ENCODE results near the gene NUTM1.
"Not testable (repeated sequence)": the region's sequence is repeated elsewhere in the genome, so short reads cannot be mapped to it uniquely, and the experiment has no call there.

Gene NUTM1

DNA sequence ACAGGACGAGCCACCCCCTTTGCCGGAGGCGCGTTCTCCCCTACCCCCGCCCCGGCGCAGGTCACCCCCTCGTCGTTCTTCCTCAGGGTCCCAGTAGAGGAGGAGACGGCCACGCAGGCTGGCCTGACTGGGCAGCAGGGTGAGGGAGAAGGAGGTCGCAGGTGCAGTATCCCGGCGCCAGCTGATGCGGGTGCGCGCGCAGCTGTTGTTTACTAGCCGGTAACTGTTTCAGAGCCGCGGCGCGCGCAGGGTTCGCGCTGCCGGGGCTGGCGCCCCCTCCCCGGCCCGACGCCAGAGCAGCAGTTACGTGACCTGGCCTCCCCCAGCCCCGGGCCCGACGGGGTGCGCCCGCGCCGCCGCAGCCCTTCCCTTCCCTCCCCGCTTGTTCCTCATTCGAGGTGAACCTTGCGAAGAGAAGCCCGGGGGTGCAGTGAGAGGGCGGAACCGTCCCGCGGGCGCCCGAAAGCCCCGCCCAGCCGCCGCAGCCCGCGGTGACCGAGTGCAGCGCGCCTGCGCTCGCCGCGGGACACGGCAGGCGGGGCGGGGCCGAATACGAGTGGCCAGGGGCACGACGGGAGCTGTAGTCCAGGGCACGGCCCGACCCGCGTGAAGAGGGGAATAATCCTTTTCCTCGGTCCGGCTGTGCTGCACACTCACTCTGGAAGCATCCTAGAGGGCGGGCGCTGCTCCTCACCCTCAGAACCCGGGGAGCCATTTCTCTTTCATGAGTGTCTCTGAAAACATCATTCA, 5.4 kb upstream of the NUTM1 start, which contains the start of gene SLC12A6:
SLC12A6 (minus strand) TSS at position 225 of the 750 bp plus-strand sequence. CDS start 1,101 bp downstream, outside the sequence.
- peak; percentile 87 to 89 for DNase-seq (ENCODE audit: low read depth in 2 of 2)

DNA sequence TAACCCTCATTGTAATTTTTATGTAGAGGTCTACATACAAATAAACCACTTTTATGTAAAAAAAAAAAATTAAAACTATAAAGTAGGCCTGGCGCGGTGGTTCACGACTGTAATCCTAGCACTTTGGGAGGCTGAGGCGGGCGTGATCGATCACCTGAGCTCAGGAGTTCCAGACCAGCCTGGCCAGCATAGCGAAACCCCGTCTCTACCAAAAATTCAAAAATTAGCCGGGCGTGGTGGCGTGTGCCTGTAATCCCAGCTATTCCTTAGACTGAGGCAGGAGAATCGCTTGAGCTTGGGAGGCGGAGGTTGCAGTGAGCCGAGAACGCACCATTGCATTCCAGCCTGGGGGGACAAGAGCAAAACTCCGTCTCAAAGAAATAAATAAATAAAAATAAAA, 4.8 kb upstream of the NUTM1 start:
- no peak for DNase-seq (ENCODE audit: low read depth in 2 of 2)

GRCh38 chr15:34339946-34340345, 3.2 kb upstream of the NUTM1 start:
- DNase-seq (ENCODE audit: low read depth in 2 of 2): no peak

- no peak for DNase-seq (ENCODE audit: low read depth in 2 of 2)
These were observed 1.5 kb upstream of the NUTM1 start for GRCh38 chr15:34341381-34342212.

- not testable (repeated sequence) for DNase-seq (ENCODE audit: low read depth in 2 of 2)
These were observed 840 bp upstream of the NUTM1 start for GRCh38 chr15:34342213-34342736.

DNA sequence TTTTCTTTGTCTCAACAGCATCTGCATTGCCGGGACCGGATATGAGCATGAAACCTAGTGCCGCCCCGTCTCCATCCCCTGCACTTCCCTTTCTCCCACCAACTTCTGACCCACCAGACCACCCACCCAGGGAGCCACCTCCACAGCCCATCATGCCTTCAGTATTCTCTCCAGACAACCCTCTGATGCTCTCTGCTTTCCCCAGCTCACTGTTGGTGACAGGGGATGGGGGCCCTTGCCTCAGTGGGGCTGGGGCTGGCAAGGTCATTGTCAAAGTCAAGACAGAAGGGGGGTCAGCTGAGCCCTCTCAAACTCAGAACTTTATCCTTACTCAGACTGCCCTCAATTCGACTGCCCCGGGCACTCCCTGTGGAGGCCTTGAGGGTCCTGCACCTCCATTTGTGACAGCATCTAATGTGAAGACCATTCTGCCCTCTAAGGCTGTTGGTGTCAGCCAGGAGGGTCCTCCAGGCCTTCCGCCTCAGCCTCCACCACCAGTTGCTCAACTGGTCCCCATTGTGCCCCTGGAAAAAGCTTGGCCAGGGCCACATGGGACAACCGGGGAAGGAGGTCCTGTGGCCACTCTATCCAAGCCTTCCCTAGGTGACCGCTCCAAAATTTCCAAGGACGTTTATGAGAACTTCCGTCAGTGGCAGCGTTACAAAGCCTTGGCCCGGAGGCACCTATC, 5.0 kb downstream of the NUTM1 start:
- no peak for DNase-seq (ENCODE audit: low read depth in 2 of 2)

DNA sequence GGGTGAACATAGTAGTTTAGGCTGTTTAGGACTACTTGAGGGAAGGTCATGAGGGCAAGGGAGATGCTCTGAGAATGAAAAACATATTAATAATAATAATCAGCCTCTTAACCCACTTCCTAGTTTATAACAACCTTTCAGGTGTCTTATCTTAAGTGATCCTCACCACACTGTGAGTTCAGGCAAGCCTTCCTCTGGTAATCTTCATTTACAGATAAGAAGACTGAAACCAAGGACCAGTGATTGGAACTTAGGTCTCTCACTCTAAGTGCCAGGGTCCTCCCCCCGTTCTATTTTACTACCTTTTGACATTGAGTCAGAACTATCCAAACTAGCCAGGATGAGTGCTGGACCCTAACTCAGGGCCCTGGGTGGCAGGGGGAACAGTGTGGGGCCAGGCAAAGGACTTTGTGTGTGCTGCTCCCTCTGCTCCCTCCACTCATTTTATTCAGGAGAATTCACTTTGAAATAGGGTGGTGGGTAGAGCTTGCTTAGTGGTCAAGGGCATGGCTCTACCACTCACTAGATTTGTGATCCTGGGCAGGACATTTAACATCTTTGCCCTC, 5.7 kb downstream of the NUTM1 start:
- no peak for DNase-seq (ENCODE audit: low read depth in 2 of 2)

DNA sequence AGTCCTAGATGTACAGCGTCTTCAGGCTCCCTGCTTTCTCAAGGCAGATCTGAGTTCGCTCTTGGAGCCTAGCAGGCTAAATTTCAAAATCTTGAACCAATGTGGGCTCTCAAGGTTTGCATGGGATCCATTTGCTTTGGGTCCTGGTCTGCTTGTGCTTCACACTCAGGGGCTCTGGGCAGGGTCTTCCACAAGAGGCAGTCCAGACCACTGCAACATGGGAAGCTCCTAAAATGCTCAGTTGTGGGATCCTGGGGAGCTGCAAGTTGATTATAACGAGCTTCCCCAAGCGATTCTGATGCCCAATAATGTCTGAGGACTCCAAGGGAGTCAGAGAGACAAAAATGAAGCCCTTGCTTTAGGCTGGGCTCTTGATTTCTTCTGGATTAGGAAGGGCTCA, 6.7 kb downstream of the NUTM1 start:
- DNase-seq (ENCODE audit: low read depth in 2 of 2): no peak

GRCh38 chr15:34352996-34353395, 9.9 kb downstream of the NUTM1 start:
- not testable (repeated sequence) for DNase-seq (ENCODE audit: low read depth in 2 of 2)

DNA sequence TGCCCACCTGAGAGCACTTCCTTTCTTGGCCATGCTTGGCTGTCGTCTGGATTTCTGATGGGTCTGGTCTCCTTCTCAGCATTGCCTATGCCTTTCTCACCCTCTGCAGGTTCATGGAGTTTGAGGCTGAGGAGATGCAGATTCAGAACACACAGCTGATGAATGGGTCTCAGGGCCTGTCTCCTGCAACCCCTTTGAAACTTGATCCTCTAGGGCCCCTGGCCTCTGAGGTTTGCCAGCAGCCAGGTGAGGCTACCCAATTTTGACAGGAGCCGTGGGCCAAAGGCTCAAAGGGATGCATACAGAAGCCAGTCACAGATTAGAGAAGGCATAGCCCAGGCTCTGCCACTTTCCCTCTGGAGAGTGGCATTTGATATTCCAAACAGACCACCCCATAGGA, 10.5 kb downstream of the NUTM1 start:
- no peak for DNase-seq (ENCODE audit: low read depth in 2 of 2)

- no peak for DNase-seq (ENCODE audit: low read depth in 2 of 2)
These were observed 11.2 kb downstream of the NUTM1 start for GRCh38 chr15:34354286-34354685.

- no peak for DNase-seq (ENCODE audit: low read depth in 2 of 2)
These were observed 12.1 kb downstream of the NUTM1 start for GRCh38 chr15:34355241-34355640.

DNA sequence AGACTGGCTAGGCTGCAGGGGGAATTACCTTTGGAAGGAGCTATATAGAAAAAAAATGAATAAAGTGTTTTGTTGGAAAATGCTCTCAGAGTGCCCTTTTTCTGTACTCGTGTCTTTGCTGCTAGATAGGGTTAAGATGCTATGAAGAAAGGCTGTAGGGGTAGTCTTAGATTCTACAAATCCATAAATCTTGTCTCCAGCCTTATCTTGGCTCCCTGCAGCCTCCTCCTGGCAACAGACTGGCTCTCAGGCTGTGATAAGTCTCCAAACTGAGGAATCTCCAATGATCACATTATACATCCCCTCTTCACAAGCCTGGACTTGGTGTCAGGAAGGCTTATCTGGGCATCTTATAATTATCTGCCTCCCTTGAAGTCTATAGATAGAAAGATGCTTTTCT, 14.5 kb downstream of the NUTM1 start:
- no peak for DNase-seq (ENCODE audit: low read depth in 2 of 2)

DNA sequence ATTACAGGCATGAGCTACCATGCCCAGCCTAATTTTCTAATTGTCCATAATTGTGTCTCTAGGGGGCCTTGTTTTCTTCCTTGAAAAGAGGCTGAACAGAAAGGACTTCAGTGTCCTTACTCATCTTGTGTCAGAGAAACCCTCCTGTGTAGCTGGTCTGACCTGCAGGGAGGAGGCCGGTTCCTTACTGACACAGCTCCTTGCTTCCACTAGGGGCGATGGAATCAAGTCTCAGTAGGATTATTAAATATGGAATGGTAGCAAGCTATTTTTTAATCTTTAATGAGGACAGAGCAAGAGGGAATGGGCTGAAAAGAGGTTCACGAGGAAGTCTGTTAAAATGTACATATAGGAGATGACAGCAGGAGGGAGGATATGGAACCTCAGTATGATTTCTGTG, 15.3 kb downstream of the NUTM1 start:
- DNase-seq (ENCODE audit: low read depth in 2 of 2): no peak

GRCh38 chr15:34358948-34359347, 15.8 kb downstream of the NUTM1 start:
- DNase-seq (ENCODE audit: low read depth in 2 of 2): no peak

DNA sequence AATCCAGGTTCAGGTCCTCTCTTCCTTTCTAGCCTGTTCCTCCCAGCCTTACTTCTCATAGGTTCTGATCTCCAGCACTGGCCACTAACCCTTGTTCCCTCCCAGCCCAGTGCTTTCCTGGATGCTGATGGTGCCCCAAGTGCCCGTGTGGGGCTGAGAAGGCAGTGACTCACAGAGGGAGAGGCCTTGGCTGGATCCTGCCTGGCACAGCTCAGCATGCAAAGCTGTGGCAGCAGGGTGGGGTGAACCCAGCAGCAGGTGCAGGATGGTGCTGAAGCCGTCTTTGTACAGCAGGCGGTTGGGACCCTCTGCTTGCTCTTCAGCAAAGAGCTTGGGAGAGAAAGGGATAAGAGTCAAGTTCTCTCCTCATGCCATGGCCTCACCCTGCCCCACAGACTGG, 16.3 kb downstream of the NUTM1 start:
- no peak for DNase-seq (ENCODE audit: low read depth in 2 of 2)

GRCh38 chr15:34360298-34360697, 17.2 kb downstream of the NUTM1 start:
- DNase-seq (ENCODE audit: low read depth in 2 of 2): no peak

DNA sequence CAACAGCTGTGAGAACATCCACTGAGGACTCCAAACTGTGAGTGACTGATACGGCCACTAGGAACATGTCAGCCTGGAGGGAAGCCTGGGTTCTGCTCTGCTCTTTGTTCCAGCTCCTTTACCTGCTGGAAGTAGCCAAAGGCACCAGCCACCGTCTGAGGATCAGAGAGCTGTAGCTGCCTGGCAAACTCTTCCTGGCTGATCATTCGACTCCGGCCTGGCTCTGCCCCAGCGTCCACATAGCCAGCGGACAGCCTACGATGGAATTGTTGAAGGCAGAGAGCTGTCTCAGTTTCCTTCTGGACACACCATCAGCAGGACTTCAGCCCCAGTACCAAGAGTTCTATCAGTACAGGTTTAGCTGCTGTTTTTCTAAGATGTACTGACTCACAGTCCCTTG, 18.2 kb downstream of the NUTM1 start:
- no peak for DNase-seq (ENCODE audit: low read depth in 2 of 2)

DNA sequence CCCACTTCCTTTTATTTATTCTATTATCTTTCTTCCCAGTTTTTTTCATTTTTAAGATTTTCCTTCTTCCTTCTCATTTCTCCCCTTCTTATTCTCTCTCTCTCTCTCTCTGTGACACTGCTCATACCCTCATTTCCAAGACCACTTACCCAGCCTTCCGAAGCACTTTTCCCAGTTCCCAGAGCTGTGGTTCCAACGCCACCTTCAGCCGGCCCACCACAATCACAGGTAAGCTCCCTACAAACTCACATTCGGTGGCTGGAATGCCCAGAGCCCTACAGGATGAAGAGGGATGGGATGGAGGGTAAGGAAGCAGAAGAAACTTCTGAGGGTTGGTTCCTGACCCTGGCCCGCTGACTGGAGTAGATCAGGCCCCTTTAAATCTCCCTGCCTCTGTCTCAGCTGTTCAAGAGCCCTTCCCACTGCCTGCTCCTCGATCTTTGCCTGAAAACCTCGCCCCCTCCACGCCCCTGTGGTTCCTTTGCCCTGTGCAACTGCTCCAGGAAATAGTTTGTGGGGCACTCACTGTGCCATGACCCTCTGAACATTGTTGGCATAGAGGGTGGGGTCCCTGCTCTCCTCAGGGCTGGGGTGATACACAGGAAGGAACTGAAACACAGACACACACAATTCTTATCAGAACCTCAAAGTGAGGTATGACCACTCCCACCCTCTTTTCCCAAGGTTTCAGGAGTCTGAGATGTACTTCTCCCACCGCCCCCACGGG, 19.1 kb downstream of the NUTM1 start:
- no peak for DNase-seq (ENCODE audit: low read depth in 2 of 2)

DNA sequence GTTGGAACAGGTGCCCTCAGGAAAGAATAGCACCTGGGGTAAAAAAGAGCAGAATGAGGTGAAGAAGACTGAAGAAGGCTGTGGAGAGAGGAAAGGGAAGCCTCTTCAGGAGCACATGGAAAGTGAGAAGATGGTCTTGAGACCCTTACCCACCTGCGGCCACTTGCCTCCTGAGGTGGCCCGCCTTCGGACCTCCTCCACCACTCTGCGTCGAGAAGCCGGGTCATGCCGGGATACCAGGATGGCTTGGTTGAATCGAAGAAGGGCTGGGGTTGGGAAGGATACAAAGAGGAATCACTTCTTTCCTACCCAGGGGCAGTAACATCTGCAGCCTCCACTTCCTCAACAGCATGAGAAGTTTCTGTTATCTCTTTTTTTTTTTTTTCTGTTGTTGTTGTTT, 20.9 kb downstream of the NUTM1 start:
- no peak for DNase-seq (ENCODE audit: low read depth in 2 of 2)
